Stimulated activated CD8-positive, alpha-beta memory T cell treated with anti-CD3 and anti-CD28 coated beads, Interleukin-15, amount 100 ng/mL, for 1 hour (primary cell): ENCODE measurements around the gene MSI2.

Experiments used
- DNase-seq: peaks from one replicate; pipeline ENCODE4 v3.0.0-alpha.2; 2020; ENCODE audit warnings: low read depth

MSI2 gene

GRCh38 chr17:57462007-57462579 is 205.8 kb downstream of the MSI2 start:
- DNase-seq: no peak

DNA sequence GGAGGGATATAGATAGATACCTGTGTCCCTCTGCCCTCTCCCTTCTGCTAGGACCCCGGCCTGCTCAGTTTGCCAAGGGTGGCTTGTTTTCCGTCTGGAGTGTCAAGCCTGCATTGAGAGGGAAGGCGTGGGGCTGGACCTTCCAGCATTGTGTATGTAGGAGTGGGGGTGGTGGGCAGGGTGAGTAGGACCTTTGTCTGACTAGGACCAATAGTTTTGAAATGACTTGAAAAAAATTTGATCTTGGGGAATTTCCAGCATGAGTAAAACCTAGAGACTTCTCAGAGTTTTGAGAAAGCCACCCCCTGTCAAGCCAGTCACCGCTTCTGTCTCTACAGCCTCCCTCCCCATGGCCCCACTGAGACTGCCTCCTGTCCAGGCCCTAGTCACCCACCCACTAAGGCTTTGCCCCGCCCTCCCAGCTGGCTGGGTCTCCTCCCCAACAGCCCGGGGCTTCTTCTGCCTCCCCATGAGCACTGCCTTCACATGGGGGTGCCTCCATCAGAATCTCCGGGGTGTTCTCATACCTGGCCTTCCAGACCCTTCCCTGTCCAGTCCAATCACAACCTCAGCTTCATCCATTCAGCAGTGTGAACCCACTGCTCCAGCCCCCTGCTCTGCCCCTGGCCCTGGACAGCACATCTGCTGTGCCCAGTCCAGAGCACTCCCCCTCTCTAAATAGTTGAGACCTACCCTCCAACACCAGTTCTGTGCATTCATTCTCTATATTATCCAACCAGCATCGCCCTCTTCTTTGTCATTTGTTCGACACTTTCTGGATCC is 207.0 kb downstream of the MSI2 start:
- DNase-seq: no peak

DNA sequence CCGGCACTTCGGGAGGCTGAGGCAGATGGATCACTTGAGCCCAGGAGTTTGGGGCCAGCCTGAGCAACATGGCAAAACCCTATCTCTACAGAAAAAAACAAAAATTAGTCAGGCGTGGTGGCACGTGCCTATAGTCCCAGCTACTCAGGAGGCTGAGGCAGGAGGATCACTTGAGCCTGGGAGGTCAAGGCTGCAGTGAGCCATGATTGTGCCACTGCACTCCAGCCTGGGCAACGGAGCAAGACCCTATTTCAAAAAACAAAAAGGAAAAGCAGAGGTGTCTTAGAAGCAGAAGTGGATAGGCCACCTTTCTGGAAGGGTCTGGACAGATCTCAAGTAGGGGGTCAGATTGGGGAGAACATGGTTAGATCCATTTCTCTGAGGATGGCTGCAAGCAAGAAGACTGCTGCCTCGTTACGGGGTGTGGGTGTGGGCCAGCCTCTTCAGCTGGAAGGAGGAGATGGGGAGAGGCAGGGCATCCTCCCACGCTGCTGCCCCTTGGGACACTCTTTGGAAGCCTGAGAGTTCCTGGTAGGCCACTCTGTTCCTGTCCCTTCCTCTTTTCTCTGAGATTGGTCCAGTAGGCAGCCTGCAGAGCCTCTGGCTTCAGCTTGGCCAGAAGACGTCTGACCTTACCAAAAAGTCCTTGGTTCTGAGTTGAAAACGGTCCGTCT is 208.0 kb downstream of the MSI2 start:
- no peak for DNase-seq

DNA sequence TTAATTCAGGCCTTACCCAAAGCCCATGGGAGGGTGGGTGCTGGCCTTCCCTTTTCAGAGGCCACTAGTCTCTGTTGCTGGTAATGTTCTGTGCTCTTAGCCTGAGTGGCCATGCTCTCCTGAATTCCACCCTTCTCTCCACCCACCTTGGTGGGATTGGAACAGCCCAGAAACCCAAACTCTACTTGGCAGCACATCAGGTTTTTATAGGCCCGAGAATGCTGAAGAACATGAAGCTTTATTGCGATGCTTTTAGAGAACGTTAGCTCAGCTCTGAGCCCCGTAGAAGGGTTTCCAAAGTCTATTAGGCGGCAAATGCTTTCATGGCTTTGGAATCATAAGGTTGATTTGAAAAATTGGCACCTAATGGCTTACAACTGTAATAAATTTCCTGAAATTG is 209.3 kb downstream of the MSI2 start:
- no peak for DNase-seq

DNA sequence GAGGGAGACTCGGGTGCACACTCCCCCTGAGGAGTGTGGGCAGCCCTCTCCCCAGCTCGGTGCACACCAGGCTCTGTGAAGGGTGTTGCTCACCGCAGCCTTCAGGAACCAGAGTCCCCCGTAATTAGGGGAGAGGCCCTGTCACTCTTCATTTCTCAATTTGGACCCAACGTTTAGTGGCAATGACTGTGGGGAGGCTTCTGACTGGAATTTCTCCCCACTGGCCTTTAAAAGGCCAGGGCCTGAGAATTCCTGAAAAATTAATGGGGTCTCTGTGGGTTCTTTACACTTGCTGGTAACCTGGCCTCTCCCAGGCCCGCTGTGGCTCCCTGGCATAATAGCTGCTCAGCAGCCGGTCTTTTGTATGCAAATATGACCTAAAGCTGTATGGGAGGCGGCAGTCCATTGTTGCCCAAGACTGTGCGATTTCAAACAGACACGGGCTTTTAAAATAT is 209.7 kb downstream of the MSI2 start:
- DNase-seq: no peak

DNA sequence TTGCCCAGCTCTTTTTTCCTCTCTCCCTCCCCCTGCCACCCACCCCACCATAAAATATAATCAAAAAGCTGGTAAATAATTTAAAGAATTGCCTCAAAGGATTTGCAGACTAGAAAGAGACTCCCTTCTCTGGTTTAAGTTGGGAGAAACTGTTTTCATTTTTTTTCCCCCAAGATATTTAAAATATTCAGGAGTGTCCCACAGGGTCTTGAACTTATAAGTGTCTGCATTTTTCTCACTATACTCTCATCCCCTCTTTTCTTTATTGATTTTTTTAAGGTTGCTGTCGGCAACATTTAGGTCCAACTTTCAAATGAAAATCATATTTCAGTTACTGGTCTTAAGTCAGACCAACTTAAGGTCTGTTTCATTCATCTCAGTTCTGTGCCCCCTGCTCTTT is 210.2 kb downstream of the MSI2 start:
- DNase-seq: no peak

DNA sequence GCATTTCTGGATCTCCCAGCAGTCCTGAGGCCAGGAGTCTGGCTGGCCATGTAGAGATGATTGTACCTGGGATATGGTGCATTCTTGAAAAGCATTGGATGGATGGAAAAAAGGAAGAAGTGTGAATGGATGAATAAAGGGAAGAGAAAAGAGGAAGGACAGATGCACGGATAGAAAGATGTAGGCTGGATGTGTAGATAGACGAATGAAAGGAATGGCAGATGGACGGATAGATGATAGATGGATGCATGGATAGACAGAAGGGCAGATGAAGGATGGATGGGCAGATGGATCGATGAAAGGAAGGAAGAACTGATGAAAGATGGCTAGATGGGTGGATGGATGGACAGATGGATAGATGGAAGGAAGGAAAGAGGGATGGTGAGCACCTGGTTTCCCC is 210.9 kb downstream of the MSI2 start:
- no peak for DNase-seq

GRCh38 chr17:57467801-57468200 is 211.5 kb downstream of the MSI2 start:
- no peak for DNase-seq

- no peak for DNase-seq
Measured at GRCh38 chr17:57468932-57469775, 212.8 kb downstream of the MSI2 start.

GRCh38 chr17:57470906-57471305 is 214.6 kb downstream of the MSI2 start:
- DNase-seq: no peak

GRCh38 chr17:57471868-57472368 is 215.6 kb downstream of the MSI2 start:
- DNase-seq: no peak

DNA sequence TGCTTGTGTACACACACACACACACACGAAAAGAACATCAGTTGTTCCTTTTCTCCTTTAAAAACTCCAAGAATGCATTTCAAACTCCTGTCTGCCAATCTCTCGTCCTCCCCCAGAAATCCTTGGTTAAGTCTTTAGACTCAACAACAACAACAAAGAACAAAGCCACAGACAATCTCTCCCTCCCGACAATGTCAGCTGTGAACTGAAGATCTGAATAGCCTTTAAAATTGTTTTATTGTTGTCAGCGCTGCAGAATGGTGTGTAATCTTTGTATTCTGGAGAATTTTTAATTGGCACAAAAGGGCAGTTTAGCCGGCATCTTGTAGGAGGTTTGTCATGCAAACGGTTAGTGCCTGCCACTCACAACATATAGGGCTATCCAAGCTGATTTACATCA is 219.5 kb downstream of the MSI2 start:
- no peak for DNase-seq

DNA sequence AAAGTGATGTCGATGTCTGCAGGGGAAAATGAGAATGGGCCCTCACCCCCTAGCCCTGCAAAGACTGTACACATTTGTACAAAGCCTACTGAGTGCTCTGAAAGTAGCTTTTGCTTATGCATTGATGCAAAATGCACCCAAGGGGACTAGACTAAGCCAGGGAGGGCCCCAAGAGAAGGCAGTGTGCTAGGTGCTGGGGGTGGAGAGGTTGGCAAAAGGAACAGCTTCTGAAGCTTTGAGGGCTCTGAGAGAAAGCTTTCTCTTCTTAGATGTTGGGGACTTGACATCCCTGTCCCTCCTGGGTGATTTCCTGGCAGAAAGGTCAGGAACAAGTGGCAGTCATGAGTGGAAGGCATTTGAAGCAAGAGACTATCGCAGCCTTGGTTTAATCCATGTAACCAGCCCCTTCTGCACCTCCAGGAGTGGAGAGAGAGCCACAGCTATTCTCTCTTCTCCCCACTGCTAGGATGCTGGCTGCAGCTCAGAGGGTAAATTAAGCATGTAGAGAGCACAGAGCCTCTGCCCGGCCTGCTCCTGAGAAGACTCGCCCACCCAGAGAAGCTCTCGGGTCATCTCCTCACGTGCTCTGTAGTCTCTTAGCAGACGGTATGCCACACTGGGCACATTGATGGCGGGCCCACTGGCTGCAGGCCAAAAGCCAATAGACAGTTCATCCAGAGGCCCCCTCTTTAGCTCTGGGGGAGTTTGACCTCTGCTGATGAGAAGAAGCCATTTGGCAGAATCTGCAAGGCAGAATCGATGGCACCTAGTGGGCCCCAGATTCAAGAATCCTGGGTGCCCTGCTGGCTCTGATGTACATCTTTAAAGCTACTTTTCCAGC is 221.4 kb downstream of the MSI2 start:
- no peak for DNase-seq

- no peak for DNase-seq
Measured at GRCh38 chr17:57478478-57479250, 222.3 kb downstream of the MSI2 start.

DNA sequence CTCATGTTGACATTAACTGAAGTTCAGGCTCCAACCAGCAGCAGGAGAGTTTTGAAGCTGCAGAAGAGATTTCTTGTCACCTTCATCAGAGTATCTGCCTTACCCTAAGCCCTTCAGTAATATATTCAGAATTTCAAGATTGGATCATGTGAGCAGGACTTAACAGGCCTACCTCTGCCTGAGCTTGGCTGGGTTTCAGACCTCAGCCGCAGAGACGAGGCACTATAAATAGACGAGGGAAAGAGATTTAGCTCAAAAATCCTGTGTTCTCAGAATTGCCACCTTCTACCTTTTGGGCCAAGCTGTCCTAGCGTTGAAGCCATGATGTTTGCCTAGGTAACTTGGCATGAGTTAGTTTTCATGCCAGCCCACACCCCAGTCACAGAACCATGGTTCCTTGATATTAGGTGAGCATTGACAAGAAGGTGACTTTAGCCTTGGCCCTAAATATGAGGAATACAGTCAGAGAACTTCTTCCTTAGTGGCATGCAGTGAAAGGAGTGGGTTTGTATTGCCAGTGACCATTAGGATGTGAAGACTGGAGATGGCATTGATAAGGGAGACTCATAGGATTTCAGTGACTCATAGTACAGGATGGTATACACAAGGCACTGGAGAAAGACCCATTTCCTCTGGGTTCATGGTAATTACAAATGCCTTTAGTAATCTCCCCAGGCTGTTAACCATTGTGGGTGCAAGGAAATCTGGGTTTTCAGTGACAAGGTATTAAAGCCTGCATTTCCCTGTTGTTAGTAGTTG is 224.3 kb downstream of the MSI2 start:
- no peak for DNase-seq

DNA sequence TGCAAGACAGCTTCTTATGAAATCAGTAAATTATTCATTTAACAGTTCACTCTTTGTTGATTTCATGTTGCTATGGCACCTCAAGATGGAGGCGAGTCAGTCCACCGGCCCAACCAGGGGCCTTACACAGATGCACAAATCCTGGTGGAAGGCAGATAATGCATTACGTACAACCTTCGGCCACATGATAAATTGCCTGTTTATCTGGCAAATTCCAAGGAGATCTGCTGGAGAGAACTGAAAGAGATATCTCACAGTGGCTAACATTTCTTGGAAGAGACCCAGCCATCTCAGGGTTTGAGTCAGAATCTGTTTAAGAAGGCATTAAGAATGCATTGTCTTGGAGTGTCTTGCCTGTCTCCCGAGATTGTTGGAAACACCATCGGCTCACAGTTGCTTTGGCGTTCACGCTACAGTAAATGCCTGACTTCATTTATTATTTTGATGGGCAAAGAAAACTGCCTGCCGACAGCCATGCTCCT is 225.6 kb downstream of the MSI2 start:
- DNase-seq: no peak

GRCh38 chr17:57482657-57483056 is 226.3 kb downstream of the MSI2 start:
- DNase-seq: no peak

GRCh38 chr17:57484081-57484666 is 227.9 kb downstream of the MSI2 start:
- no peak for DNase-seq
